MV-4-11 (cell line): ENCODE data around the gene PAPOLB.
A peak's percentile ranks its signal among the peaks of the same experiment; 100 is the strongest.

ENCODE experiments used
- DNase-seq: peaks from one replicate; lab custom pipeline; 2025; lab: John Stamatoyannopoulos, UW

Gene PAPOLB

DNA sequence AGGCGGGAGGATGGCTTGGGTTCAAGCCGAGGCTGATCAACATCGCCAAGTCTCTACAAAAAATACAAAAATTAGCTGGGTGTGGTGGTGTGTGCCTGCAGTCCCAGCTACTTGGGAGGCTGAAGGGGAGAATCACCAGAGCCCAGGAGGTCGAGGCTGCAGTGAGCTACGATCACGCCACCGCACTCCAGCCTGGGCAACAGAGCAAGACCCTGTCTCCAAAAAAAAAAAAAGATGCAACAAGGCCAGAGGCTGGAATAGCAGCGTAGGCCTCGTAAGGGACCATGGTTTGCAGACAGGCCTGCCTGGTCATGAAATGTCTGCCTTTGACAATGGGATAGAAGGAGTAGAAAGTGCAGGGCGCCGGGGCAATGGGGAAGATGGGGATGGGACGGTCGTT is 20.0 kb downstream of the PAPOLB start:
- DNase-seq, result no peak

DNA sequence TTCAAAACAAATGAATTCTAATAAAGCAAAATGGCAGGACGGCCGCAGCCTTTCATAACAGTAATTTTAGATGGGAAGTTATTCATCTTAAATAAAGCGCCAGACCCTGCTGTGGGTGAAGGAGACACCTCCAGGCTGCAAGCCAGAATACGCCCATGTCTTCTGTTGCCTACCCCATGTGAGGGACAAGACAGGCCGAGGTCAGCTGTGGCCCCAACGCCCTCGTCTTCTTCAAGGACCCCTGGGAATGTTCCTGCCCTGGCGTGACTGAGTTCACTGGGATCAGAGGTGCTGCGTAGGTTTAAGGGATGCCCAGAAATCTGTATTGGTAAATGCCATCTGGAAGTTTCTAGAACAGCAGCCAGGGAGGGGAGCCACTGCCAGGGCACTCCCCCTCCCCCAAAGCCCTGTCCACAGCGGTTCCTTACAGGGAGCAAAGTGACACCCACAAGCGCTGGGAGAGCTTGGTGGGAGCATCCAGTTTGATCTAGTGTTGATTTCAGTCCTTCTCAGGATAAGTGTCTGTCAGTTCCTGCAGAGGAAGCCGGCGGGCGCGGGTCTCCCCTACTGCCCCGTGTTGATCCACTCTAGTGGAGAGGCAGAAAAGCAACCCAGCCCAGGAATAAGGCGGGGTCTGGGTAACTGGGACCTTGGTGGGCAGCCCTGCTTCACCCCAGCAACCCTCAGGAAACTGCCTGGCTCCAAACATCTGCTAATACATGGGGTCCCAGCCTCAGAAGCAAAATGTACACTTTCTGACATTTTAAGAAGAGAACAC is 20.6 kb downstream of the PAPOLB start:
- DNase-seq, result no peak

DNA sequence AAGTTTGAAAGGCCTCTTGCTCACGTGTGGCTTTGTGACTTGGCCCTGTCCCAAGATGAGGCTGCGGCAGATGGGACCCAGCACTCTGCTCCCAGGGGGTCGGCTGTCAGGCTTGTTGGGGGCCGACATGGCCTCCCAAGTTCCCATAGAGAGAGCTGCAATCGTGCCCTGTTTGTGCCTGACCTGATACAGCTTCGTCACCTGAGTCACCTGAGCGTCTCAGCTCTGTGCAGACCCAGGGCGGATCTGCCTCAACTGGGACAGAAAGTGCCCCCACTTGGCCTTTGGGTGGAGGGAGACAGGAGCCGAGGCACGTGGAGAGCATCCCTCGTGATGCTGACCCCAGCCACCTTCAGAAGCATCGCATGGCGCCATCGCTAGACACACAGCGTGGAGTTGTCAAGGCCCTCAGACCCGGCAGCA is 21.7 kb downstream of the PAPOLB start:
- DNase-seq, result no peak

DNA sequence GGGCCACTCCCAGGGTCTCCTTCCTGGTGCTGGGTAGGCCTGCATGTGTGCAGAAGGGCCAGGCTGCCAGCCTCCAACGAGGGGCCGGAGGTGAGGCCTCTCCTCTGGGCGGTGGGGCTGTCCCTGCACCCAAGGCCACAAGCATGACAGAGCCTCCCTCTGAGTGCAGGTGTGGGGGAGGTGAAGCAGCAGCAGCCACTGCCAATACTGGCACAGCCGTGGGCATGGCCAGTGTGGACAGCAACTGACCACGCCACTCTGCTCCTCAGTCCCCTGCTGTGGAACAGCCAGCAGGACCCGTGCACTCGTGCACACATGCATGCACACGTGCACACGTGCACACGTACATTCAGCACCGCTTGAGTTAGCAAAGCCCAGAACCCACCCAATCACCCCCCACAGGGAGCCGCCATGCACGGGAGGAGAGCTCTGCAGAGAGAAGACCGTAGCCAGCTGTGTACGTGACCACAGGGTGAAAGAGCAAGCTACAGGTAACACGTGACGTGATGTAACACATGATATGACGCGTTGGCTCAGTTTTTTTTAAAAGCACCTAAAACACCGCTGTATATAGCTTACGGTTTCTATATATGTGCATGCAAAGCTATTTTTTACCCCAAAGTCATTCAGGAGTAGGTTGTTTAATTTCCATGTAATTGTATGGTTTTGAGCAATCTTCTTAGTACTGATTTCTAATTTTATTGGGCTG is 23.1 kb downstream of the PAPOLB start:
- DNase-seq, result no peak

DNA sequence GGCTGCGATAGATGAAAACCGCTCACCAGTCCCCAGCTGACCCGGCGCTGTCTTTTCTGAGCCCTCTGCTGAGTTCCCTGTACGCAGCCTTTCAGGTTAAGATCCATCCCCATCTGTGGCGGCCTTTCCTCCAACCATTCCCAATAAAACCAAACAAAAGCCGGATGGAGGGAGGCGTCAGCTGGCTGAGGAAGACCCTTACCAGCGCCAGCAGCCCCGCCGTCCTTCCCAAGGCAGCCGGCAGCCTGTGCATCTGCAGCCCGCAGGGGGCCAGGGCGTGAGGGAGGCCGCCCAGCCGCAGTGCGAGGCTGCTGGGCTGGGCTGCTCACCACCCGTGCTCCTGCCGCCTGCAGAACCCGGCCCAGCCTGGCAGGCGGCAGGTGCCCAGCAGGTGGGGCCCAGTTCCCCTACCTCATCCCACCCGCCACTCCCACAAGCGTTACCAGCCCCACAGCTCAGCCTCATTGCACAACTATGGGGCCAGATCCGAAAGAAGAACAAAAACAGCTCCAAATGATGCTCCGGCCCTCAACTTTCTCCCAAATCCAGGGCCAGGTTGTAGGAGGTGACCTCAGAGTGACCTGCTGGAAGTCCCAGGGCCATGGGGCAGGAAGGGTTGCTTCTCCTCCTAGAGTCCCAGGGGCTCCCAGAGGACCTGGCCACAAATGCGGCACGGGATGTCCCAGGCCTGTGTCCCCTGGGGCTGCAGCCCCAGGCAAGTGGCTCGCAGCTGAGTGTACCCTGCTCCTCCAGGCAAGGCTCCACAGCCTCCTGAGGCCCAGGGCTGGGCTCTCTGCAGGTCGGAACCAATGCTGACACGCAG is 23.8 kb downstream of the PAPOLB start:
- peak; percentile 20 for DNase-seq

DNA sequence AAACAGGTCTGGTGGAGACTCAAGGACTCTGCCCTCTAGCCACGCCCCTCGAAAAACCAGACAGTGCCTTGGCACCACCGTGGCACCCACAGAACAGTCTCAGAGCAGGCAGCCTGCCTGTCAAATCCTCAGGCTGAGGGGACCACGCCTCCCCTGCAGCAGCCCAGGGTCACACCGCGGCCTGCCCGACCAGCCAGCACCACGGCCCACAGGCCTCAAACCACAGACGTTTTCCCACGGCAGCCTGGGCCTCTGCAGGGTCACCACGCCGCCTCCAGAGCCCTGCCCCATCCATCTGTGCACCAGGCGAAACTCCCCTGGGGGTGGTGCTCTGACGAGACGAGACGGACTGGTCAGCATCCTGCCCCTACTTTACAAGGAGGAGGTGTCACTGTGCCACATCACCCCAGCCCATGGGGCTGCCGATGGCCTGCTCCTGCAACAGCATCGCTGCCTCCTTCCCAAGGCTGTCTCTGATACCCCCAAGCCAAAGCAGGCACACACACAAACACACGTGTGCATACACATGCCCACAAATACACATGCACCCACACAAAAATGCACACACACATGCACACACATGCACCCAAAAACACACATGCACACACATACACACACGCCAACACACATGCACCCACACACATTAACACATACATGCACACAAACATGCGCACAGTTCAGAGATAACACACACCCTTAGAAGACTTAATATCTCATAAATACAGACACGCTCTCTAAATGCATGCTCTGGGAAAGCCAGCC is 24.6 kb downstream of the PAPOLB start:
- DNase-seq, result peak; percentile 71

DNA sequence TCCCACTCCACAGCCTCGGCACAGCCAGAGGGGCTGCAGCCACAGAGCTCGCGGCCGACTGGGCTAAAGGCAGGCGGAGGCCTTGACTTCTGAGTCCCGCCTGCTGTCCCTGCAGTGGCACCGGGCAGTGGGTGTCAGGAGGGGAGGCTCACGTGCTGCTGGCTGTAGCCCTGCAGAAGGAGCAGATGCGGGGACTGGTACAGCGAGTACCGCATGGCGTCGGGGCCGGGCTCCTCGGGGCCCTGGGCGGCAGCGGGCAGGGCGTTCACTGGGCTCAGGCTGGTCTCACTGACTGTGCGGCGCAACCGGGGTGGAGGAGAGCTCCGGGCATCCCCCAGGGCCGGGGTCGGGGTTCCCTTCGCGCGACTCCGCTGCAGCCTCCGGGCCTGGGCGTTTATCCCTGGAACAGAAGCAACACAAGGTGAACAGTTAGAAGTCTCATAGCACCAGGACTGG is 25.6 kb downstream of the PAPOLB start:
- no peak for DNase-seq

DNA sequence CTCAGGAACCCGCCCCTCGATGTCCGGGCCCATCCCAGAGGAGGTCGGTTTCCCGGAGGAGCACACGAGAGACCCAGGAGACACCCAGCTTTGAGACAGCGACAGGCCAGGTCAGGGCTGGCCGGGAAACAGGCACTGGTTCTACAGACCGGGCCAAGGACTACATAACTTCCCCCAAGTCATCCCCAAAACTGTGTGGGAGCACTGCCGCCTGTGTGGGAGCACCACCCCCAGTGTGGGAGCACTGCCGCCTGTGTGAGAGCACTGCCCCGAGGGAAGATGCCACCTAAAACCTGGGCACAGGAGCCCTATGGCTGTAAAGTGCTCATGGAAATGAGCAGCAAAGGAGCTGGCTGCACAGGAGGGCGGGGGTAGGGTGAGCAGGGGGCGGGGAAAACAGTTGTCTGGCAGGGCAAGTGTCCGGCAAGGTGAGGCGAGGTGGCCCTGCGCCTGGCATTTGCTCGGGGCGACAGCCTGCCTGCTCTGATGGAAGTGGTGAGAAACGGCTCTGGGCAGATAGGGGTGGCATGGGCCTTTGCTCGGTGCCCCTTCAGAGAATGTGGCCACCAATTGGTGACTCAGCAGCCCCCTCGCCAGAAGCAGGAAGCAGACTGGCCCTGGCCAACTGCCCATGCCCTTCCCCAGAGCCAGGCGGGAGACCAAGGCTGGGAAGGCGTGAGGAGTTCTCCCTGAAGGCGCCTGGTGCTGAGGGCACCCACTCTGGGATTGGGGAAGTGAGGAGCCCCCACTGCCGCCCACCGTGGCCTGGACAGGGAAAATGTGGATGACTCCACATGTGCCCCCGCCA is 26.2 kb downstream of the PAPOLB start:
- DNase-seq, result no peak

DNA sequence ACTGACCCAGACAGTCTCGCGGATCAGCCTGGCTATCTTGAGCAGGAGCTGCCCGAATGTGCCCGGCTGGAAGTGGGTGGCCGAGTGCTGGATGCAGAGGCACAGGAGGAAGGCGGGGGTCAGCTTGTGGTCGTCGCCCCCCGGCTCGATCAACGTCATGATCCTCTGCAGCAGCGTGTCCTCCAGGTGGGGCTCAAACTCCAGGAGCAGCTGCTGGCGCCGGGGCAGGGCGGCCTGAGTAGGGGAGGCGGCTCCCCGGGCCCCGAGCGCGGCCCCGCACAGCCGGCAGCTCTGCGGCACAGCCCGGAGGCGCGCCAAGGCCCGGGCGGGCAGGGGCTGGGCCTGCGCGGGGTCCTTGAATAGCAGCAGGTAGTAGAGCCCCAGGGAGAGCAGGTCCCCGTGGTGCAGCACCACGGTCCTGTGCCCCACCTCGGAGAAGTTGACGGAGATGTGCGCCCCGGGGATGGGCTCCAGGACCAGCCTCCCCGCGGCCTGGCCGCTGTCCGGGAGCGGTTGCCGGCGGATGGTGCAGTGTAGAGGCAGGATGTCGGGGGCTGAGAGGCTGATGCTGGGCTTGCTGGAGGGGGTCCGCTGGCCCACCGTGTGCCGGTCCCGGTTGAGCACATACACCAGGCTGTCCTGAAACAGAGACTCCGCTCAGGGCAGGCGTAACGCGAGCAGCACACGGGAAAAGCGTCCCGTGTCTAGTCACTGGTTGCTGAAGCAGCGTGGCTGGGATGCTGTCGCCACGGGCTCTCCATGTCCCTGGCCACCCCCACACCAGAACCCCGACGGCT is 27.0 kb downstream of the PAPOLB start:
- no peak for DNase-seq

DNA sequence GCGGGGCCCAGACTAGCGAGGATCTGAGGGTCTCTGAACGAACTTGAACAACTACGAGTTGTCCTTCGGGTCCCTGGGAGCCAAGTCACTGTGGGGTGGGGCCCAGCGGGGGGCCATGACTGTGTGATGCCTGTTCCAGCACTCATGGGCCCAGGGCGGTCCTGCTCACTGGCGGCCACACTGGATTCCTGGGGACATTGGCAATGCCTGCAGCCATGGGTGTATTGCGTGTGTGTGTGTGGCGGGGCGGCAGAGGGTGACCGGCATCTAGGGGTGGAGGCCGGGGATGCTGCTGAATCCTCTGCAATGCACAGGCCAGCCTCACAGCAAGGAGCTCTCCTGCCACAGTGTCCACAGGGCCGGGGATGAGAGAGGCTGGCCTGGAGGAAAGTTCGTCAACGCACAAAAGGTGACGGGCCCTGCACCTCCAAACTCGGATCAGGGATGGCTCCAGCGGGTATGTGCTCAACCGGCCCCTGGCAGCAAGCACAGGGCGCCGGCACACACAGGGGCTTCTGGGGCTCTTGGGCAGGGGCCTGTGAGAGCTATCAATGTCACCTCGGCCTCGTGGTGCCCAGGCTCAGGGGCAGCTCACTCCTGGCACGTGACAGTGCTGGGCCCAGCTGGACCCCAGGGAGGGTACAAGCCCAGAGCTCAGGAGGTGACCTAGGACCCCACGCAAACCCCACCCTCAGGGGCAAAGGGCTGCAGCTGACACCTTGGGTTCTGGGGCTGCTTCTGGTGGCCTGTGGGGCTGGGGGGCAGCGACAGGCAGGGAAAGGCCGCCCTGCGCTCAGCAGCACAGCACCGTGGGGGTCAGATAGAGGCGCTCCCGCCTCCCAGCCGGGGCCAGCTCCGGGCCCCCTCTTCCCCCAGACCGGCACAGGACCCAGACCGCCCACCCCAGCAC is 27.9 kb downstream of the PAPOLB start:
- DNase-seq, result no peak

DNA sequence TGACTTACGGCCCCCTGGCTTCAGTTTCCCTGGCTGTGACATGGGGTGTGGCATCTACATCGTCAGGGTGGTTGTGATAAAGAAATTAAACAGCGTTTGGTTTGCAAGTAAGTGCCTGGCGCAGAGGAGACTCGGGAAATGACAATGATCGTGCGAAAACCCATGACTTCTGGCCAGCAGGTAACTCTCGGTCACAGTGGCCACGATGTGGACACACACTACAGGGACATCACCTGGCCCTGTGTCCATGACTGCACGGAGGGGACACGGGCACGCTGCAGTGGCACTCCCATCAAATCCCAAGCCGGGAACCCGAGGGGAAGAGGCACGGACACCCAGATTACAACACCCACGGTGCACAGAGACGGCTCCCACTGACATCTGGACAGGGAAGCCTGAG is 28.7 kb downstream of the PAPOLB start:
- no peak for DNase-seq

DNA sequence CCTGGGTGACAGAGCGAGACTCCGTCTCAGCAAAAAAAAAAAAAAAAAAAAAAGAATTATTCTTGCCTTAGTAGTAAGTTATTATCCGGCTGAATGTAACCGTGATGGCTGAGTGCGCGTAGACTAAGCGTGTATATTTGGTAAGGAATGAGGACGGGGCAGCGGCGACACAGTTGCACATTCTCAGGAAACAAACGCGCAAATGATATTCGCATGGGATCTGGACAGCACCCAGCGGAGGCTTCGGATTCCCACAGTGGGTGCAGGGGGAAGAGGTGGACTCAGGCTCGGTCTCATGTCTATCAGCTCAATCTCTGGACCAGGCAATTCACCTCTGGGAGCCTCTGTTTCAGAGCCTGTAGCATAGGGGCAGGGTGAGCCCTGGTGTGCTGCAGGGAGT is 29.1 kb downstream of the PAPOLB start:
- no peak for DNase-seq

DNA sequence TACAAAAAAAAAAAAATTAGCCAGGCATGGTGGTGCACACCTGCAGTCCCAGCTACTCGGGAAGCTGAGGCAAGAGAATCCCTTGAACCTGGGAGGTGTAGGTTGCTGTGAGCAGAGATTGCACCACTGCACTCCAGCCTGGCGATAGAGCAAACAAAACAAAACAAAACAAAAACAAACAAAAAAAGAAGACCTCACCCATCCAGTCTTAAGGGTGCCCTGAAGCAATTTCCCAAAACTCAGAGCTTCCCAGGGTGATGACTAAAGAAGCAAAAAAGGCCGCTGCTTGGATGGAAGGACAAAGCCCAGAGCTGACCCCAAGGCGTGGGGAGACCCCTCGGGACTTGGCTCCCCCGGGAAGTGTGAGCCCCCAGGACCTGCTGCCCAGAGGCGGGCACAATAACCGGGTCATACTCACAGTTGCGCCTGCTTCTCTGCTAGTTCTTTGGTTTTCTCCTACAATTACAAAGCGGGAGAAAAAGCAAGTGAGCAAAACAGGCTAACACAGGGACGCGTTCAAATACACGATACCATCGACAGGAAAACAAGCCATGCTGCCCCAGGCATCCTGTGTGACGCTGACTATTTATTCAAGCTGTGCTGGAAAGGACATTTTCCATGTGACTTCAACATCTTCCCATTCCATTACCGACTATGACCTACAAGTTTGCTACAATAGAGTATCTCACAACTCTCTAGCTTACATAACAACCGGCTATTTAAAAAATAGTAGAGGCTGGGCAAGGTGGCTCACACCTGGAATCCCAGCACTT is 29.9 kb downstream of the PAPOLB start:
- DNase-seq, result no peak

DNA sequence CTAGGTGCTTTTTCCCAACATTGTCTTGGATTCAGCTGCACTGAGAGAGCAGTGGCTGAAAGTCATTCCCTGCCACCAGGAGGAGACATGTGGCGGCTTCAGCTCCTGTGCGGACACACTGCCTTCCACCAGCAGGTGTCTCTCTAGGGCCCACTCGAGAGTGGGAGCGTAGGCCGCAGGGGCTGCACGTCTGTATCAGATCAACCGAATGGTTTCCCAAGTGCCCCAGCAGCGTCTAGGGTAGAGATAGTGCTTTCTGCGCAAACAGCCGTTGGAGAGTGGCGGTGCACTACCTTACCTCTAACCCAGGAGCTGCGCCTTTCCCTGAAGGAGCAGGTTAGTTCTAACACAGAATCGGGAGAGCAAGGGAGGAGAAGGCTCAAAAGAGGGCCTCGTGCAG is 31.7 kb downstream of the PAPOLB start:
- peak; percentile 12 for DNase-seq

DNA sequence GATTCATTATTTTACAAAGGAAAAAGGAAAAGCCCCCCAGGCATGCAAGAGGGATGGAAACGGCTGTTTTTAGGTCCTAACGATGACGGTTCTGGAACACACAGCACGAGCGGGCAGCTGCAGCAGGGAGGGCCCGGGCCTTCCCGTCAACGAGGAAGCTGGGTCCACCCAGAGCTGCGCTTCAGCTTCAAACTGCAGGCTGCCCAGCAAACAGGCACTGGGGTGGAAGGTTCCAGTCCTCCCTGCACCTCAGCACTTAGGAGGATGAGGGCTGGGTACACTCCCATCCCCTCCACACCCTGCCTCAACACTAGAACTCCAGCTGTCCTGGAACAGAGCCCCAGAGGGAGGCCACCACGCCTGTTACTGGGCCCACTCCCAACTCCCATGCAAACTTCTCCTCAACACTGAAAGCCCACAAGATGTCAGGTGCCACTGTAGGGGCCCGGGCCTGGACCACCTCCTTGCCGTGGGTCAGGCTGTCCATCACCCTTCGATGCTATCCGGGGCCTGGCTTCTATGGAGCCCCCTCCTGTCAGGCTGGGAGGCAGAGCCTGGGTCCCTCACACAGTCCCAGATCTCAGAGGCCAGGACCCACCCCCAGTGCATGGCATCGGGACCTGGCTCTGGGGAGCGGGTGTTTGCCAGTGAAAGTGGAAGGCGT is 33.0 kb downstream of the PAPOLB start:
- no peak for DNase-seq

DNA sequence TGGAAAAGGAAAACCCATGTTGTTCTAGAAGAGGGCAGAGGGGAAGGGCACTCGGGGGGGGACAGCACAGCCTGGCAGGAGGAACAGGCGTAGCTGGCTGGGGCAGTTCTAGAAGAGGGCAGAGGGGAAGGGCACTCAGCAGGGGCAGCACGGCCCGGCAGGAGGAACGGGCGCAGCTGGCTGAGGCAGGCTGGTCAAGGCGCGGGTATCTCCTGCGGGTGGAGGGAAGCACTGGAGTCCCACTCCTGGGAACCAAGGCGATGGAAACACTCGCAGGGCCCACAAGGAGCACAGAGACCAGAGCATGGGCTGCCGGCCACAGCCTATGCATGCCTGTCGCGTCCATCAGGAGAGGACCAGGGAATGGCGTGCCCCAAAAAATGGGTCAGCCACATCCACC is 36.7 kb downstream of the PAPOLB start:
- DNase-seq, result no peak

DNA sequence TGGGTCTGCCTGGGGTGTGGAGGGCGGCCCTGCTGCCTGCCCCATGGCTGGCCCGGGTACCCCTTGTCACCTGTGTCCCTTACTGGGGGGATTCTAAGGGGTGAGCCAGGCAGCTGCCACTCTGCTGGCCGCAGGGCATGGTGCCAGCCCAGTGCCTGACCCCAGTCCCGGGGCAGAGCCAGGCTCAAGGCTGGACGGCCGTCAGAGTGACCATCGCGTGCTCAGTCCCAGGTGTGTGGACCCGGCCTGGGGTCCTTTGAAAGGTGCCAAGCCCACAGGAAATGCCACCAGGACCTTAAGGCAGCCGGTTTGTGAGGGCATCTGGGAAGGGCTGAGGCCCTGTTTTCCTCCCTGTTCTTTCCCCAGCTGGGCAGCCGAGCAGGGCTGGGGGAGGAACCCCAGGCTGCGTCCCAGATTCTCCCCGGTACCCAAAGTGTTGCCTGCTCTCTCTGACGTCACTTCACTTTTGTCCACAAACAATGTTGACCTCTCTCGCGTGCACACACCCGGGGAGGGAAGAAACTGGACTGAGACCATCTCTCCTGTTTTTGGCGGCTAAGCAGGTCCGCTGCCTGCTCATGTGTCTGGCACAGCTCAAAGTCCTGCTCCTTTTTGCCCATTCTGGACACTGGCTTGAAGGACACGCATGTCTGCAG is 37.6 kb downstream of the PAPOLB start:
- no peak for DNase-seq
